Neural progenitor cell (in vitro differentiated cells): Measurements from ENCODE around the gene CEACAM3. TPM values are rescaled to one million over a fixed set of nuclear protein-coding genes. Genes with fewer than 3 reads are reported as not detected.

Source experiments
- DNase-seq: peaks from one replicate; pipeline ENCODE4 v3.0.0-alpha.2; 2016; ENCODE audit warnings: low spot score
- H2AFZ ChIP-seq: fragments of 200-600 bp; sonication (generic); replicated peaks from 2 replicates; pipeline ENCODE4 v1.6.1; 2016; ENCODE audit warnings: antibody characterized with exemption
- H3F3A ChIP-seq: fragments of 200-600 bp; sonication (generic); 2 replicates; pipeline ENCODE4 v1.6.1; 2016; ENCODE audit warnings: antibody characterized with exemption, low read depth
- H3K27ac ChIP-seq: fragments of 200-600 bp; sonication (generic); 2 replicates; pipeline ENCODE4 v1.5.1; 2016; ENCODE audit warnings: mild to moderate bottlenecking
- H3K27me3 ChIP-seq: fragments of 200-600 bp; sonication (generic); 2 replicates; pipeline ENCODE4 v1.6.1; 2016; ENCODE audit warnings: mild to moderate bottlenecking, moderate library complexity
- H3K36me3 ChIP-seq: fragments of 200-600 bp; sonication (generic); 2 replicates; pipeline ENCODE4 v1.5.1; 2016
- H3K4me1 ChIP-seq: fragments of 200-600 bp; sonication (generic); 2 replicates; pipeline ENCODE4 v1.6.1; 2016; ENCODE audit warnings: mixed run types
- H3K4me2 ChIP-seq: fragments of 200-600 bp; sonication (generic); 2 replicates; pipeline ENCODE4 v1.6.1; 2016
- H3K4me3 ChIP-seq: fragments of 200-600 bp; sonication (generic); 2 replicates; pipeline ENCODE4 v1.5.1; 2016
- H3K79me2 ChIP-seq: fragments of 200-600 bp; sonication (generic); 2 replicates; pipeline ENCODE4 v1.6.1; 2016; ENCODE audit warnings: low read depth
- H3K9ac ChIP-seq: fragments of 200-600 bp; sonication (generic); 2 replicates; pipeline ENCODE4 v1.6.1; 2016
- H3K9me3 ChIP-seq: fragments of 200-600 bp; sonication (generic); 2 replicates; pipeline ENCODE4 v1.5.1; 2016; ENCODE audit warnings: low read depth
- H4K20me1 ChIP-seq: fragments of 200-600 bp; sonication (generic); 2 replicates; pipeline ENCODE4 v1.6.1; 2016; ENCODE audit warnings: low read depth
- H3K27ac Mint-ChIP-seq: 3 replicates; pipeline ENCODE4 v1.8.0; 2021; ENCODE audit warnings: mixed read lengths
- H3K27me3 Mint-ChIP-seq: 2 replicates; pipeline ENCODE4 v1.8.0; 2022; ENCODE audit warnings: low read depth, mild to moderate bottlenecking, inconsistent platforms, moderate library complexity, mixed read lengths; ENCODE audit not compliant: insufficient read depth
- H3K36me3 Mint-ChIP-seq: 3 replicates; pipeline ENCODE4 v1.8.0; 2021; ENCODE audit warnings: mixed read lengths
- H3K4me1 Mint-ChIP-seq: 3 replicates; pipeline ENCODE4 v1.8.0; 2021; ENCODE audit warnings: mixed read lengths
- H3K4me3 Mint-ChIP-seq: 3 replicates; pipeline ENCODE4 v1.8.0; 2021; ENCODE audit warnings: mild to moderate bottlenecking, moderate library complexity, mixed read lengths
- H3K9me3 Mint-ChIP-seq: 3 replicates; pipeline ENCODE4 v1.8.0; 2020; ENCODE audit warnings: mixed read lengths
- CTCF ChIP-seq: fragments of 200-600 bp; sonication (generic); IDR thresholded peaks from 2 replicates; pipeline ENCODE4 v1.5.1; 2017; ENCODE audit warnings: antibody characterized with exemption, mild to moderate bottlenecking
- EZH2 ChIP-seq: fragments of 200-600 bp; sonication (generic); IDR thresholded peaks from 2 replicates; pipeline ENCODE4 v1.6.1; 2017; ENCODE audit warnings: antibody characterized with exemption, mild to moderate bottlenecking, moderate library complexity
- EZH2phosphoT487 ChIP-seq: fragments of 200-600 bp; sonication (generic); IDR thresholded peaks from 2 replicates; pipeline ENCODE4 v1.6.1; 2017; ENCODE audit warnings: antibody characterized with exemption
- total RNA-seq: library from RNA; depleted of rRNA; stranded (reverse); fragments of >200 nt; gene quantifications from 2 replicates; pipeline ENCODE4 v1.2.3, GENCODE V29; 2015; ENCODE audit warnings: low replicate concordance

CEACAM3 gene
- total RNA-seq, 1 donor from 2014 or later, result not detected

- no peaks in the 10 kb centered on the region for H3K36me3 Mint-ChIP-seq
- Histone ChIP-seq H4K20me1 (no peaks in the 10 kb centered on the region), H3K4me2 (no peak overlapping the region), H2AFZ (no peak overlapping the region), H3K79me2 (no peaks in the 10 kb centered on the region), H3K4me1 (no peaks in the 10 kb centered on the region), H3K27me3 (peaks cover 22% of the 10 kb centered on the region), H3K36me3 (no peaks in the 10 kb centered on the region), H3K4me3 (no peak overlapping the region), H3K27ac (no peak overlapping the region), H3K9me3 (no peaks in the 10 kb centered on the region), H3K9ac (no peak overlapping the region), H3F3A (no peaks in the 10 kb centered on the region)
- peaks cover 10% of the 10 kb centered on the region for H3K27me3 Mint-ChIP-seq
- H3K27ac Mint-ChIP-seq, result no peak overlapping the region
- no peaks in the 10 kb centered on the region for H3K9me3 Mint-ChIP-seq
- H3K4me3 Mint-ChIP-seq, result no peak overlapping the region
- no peak for DNase-seq
- TF ChIP-seq CTCF, result no peak
- no peak for TF ChIP-seq EZH2phosphoT487
- no peak for TF ChIP-seq EZH2
- no peaks in the 10 kb centered on the region for H3K4me1 Mint-ChIP-seq
Observed at GRCh38 chr19:41845051-41845590, 48.7 kb downstream of the CEACAM3 start.

DNA sequence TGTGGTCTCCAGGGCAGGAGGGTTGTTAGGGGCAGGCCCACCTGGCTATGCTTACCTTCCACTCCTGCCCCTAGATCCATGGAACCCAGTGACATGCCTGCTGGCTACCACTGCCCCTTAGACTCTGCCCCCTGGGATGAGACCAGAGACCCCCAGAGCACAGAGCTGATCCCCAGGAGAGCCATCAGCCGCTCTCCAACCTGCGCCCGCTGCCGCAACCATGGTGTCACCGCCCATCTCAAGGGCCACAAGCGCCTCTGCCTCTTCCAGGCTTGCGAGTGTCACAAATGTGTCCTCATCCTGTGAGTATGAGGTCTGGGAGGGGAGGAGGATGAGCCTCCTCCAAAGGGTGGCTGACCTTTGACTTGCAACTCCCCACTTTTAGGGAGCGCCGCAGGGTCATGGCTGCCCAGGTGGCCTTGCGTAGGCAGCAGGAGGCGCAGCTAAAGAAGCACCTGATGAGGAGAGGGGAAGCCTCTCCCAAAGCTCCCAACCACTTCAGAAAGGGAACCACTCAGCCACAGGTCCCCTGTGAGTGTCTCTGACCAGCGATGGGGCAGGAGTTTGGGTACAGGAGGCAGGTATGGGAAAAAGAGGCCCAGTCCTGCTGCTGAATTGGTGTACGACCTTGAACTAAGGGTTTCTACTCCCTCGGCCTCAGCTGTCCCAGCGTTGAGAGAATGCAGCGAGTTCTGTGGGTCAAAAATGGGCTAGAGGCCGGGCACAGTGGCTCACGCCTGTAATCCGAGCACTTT lies 51.1 kb downstream of the CEACAM3 start:
- Histone ChIP-seq H3K36me3 (no peaks in the 10 kb centered on the region), H2AFZ (no peak overlapping the region), H3K9ac (no peak overlapping the region), H3K4me3 (no peak overlapping the region), H3K4me1 (no peaks in the 10 kb centered on the region), H3K27me3 (peaks cover 29% of the 10 kb centered on the region), H3F3A (no peaks in the 10 kb centered on the region), H3K79me2 (no peaks in the 10 kb centered on the region), H3K27ac (no peak overlapping the region), H3K9me3 (no peaks in the 10 kb centered on the region), H3K4me2 (no peak overlapping the region), H4K20me1 (no peaks in the 10 kb centered on the region)
- no peaks in the 10 kb centered on the region for H3K9me3 Mint-ChIP-seq
- DNase-seq, result no peak
- H3K27me3 Mint-ChIP-seq, result peaks cover 17% of the 10 kb centered on the region
- no peaks in the 10 kb centered on the region for H3K4me1 Mint-ChIP-seq
- no peak overlapping the region for H3K4me3 Mint-ChIP-seq
- TF ChIP-seq CTCF, result no peak
- TF ChIP-seq EZH2phosphoT487, result no peak
- no peak for TF ChIP-seq EZH2
- no peaks in the 10 kb centered on the region for H3K36me3 Mint-ChIP-seq
- H3K27ac Mint-ChIP-seq, result no peak overlapping the region

- Histone ChIP-seq H3K4me3 (no peak overlapping the region), H4K20me1 (no peaks in the 10 kb centered on the region), H3K27ac (no peak overlapping the region), H2AFZ (no peak overlapping the region), H3K79me2 (no peaks in the 10 kb centered on the region), H3K4me1 (no peaks in the 10 kb centered on the region), H3K4me2 (no peak overlapping the region), H3K27me3 (peaks cover 41% of the 10 kb centered on the region), H3K9me3 (no peaks in the 10 kb centered on the region), H3K36me3 (no peaks in the 10 kb centered on the region), H3K9ac (no peak overlapping the region), H3F3A (no peaks in the 10 kb centered on the region)
- peaks cover 26% of the 10 kb centered on the region for H3K27me3 Mint-ChIP-seq
- no peak for DNase-seq
- H3K27ac Mint-ChIP-seq, result no peak overlapping the region
- TF ChIP-seq EZH2phosphoT487 (no peak), EZH2 (no peak), CTCF (no peak)
- H3K4me1 Mint-ChIP-seq, result no peaks in the 10 kb centered on the region
- H3K9me3 Mint-ChIP-seq, result no peaks in the 10 kb centered on the region
- H3K4me3 Mint-ChIP-seq, result no peak overlapping the region
- H3K36me3 Mint-ChIP-seq, result no peaks in the 10 kb centered on the region
Observed at GRCh38 chr19:41848666-41849065, 52.3 kb downstream of the CEACAM3 start.
